AG09309 (cell line): ENCODE measurements around the gene FAM167B.
"Not testable (repeated sequence)": the region's sequence is repeated elsewhere in the genome, so short reads cannot be mapped to it uniquely, and the experiment has no call there.

Experiments used
- DNase-seq: peaks from one replicate; pipeline ENCODE4 v3.0.0-alpha.2; 2010; ENCODE audit warnings: low read depth
- H3K4me3 ChIP-seq: 2 replicates; pipeline ENCODE4 v1.5.1; 2011; ENCODE audit warnings: mild to moderate bottlenecking, low read depth, low read length, moderate library complexity; ENCODE audit not compliant: control insufficient read depth
- CTCF ChIP-seq: IDR thresholded peaks from 2 replicates; pipeline ENCODE4 v1.5.1; 2011; ENCODE audit warnings: mild to moderate bottlenecking, low read depth, low read length, inconsistent platforms; ENCODE audit not compliant: insufficient read depth, control insufficient read depth; ENCODE audit errors: missing control alignments

Gene FAM167B

DNA sequence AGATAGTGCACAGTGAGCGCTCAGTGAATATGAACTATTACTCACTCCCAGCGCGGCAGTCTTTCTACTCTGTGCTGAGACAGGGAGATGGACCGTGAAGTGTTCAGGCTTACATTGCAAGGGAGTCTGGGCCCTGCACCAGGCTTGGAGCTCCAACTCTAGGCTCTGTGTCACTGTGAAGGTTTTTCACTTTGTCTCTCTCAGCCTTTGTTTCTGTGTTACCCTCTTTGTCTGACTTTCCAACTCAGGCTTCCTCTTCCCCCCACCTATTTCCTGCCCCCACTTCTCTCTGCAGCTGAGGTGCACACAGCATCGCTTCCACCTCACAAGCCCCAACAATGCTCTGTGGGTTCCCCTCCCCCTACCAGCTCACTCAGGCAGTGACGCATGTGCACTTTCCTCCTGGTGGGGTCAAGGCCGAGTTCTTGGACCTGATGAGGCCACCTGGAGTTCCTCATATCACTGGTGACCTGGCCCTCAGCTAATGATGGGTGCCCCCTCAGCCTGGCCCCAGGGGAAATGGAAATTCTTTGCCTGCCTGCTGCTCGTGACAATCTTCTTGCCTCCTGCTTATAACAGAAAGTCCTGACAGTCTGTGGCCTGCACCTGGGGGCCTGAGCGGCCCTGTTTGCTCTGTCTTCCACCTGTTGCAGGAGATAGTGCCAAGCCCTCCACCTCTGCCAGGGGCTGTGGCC is 3.0 kb downstream of the FAM167B start:
- H3K4me3 ChIP-seq = no peak overlapping the region
- no peak for DNase-seq
- TF ChIP-seq CTCF = no peak

- H3K4me3 ChIP-seq = no peak within 1 kb of the TSS
- TF ChIP-seq CTCF = no peak
- DNase-seq = no peak
These were observed 4.1 kb downstream of the FAM167B start, which contains the start of gene LCK for GRCh38 chr1:32250893-32251716. Gene LCK (plus strand): TSS chr1:32251265. CDS start chr1:32274330, 23,065 bp downstream.

GRCh38 chr1:32255072-32256071 is 8.3 kb downstream of the FAM167B start:
- no peak for DNase-seq
- no peak for TF ChIP-seq CTCF
- H3K4me3 ChIP-seq = no peak overlapping the region

DNA sequence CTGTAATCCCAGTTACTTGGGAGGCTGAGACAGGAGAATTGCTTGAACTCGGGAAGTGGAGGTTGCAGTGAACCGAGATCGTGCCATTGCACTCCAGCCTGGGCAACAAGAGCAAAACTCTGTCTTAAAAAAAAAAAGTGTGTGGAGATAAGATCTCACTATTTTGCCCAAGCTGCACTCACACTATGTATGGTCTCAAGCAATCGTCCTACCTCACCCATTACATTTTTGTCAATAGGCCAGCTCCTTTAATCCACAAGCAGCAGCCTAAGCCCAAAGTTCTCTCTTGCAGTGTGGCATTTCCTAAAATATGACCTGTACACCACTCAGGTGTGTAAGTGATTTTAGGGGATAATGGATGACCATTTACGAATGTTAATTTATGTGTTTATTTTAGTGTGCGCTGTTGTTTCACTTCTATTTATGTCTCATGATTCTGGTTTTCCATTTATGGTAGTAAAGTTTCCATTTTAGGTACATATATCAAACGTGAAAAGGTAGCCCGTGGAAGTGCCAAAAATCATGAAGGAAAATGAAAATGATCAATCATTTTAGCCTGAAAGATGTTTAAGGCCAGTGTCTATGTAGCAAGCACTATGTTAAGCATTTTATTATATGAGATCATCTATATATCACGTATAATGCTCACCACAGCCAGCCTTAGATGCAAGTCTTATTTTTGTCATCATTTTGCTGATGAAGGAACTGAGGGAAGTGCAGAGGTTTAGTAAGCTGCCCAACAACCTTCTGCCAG is 9.6 kb downstream of the FAM167B start:
- no peak overlapping the region for H3K4me3 ChIP-seq
- TF ChIP-seq CTCF = no peak
- DNase-seq = no peak

DNA sequence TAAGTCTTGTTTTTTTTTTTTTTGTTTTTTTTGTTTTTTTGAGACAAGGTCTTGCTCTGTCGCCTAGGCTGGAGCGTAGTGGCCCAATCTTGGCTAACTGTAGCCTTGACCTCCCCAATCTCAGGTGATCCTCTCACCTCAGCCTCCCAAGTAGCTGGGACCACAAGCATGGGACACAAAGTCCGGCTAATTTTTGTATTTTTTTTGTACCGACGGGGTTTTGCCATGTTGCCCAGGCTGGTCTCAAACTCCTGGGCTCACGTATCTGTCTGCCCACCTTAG is 10.1 kb downstream of the FAM167B start:
- no peak overlapping the region for H3K4me3 ChIP-seq
- no peak for TF ChIP-seq CTCF

DNA sequence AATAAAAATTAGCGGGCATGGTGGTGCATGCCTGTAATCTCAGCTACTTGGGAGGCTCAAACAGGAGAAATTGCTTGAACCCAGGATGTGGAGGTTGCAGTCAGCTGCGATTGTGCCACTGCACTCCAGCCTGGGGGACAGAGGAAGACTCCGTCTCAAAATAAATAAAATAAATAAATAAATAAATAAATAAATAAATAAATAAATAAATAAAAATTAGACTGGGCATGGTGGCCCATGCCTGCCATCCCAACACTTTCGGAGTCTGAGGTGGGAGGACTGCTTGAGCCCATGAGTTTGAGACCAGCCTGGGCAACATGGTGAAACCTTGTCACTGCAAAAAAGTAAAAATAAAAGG is 16.2 kb downstream of the FAM167B start:
- not testable (repeated sequence) for H3K4me3 ChIP-seq, DNase-seq

More for the DNA sequence above, 10.1 kb downstream of the FAM167B start:
- no peak for DNase-seq
